Breast epithelium (tissue), 4 donors: ENCODE data around the gene LTBP2. TPM values are rescaled to one million over a fixed set of nuclear protein-coding genes. Genes with fewer than 3 reads are reported as not detected.

Experiments
- DNase-seq, 2 donors: peaks; one replicate each; pipeline ENCODE4 v3.0.0-alpha.2; 2019; ENCODE audit warnings: low spot score in 2 of 2
- H3K27ac ChIP-seq, 2 donors: fragments of 200-600 bp; sonication (generic) in 1 of 2; one replicate each; pipeline ENCODE4 v1.5.1; 2016 to 2019; ENCODE audit warnings: mild to moderate bottlenecking in 1 of 2
- H3K27me3 ChIP-seq, 2 donors: fragments of 200-600 bp; sonication (generic) in 1 of 2; one replicate each; pipeline versions ENCODE4 v1.5.1 to v1.6.0; 2017 to 2019; ENCODE audit warnings: control low read depth in 1 of 2, mild to moderate bottlenecking in 1 of 2
- H3K36me3 ChIP-seq: fragments of 200-600 bp; one replicate; pipeline ENCODE4 v1.5.1; 2019
- H3K4me1 ChIP-seq, 2 donors: fragments of 200-600 bp; sonication (generic); one replicate each; pipeline ENCODE4 v1.5.1; 2016 to 2019; ENCODE audit warnings: control low read depth in 1 of 2
- H3K4me3 ChIP-seq, 3 donors: fragments of 200-600 bp; sonication (generic); 1 replicate in 2 of 3; 2 replicates in 1 of 3; pipeline ENCODE4 v1.5.1; 2016 to 2019; ENCODE audit warnings: mild to moderate bottlenecking in 3 of 3, moderate library complexity in 2 of 3
- H3K9me3 ChIP-seq, 2 donors: fragments of 200-600 bp; sonication (generic) in 1 of 2; one replicate each; pipeline ENCODE4 v1.5.1; 2016 to 2019; ENCODE audit warnings: control low read depth in 1 of 2
- CTCF ChIP-seq, 3 donors: fragments of 450-650 bp; IDR thresholded peaks; one replicate each; pipeline ENCODE4 v1.5.1; 2016 to 2017; ENCODE audit warnings: antibody characterized with exemption in 3 of 3, mild to moderate bottlenecking in 3 of 3, moderate library complexity in 3 of 3
- POLR2A ChIP-seq: fragments of 450-650 bp; IDR thresholded peaks from one replicate; pipeline ENCODE4 v1.6.1; 2016; ENCODE audit warnings: antibody characterized with exemption, mild to moderate bottlenecking, moderate library complexity
- POLR2AphosphoS5 ChIP-seq, 3 donors: sonication (generic); formaldehyde crosslinking; IDR thresholded peaks; one replicate each; pipeline ENCODE4 v1.6.1; 2017; ENCODE audit warnings: antibody characterized with exemption in 3 of 3
- intact Hi-C: fragments of 100-400 bp; cut with DNase I; formaldehyde crosslinking; loops from one replicate; pipeline ENCODE4 v1.15.1; 2023; ENCODE audit warnings: low total_unique reads
- total RNA-seq, 3 donors: library from RNA; depleted of rRNA; stranded (reverse); fragments of >200 nt; gene quantifications; one replicate each; pipeline ENCODE4 v1.1.0, GENCODE V29; 2016

Gene LTBP2
- total RNA-seq, 3 donors from 2014 or later = 34.7 to 91.1 (median 79.0) TPM

GRCh38 chr14:74573421-74574089, 38.5 kb downstream of the LTBP2 start:
- Histone ChIP-seq H3K9me3 (no peaks in the 10 kb centered on the region), H3K4me1 (peaks cover 16 to 43% of the 10 kb centered on the region in 2 donors), H3K27ac (peak overlapping the region; percentile 93 to 98), H3K27me3 (no peaks in the 10 kb centered on the region), H3K4me3 (peak overlapping the region in 1 of 3 donors; percentile 59), H3K36me3 (no peaks in the 10 kb centered on the region)
- TF ChIP-seq POLR2AphosphoS5 (IDR thresholded peaks at IDR 0.05) = no peak
- peak in 1 of 3 donors; percentile 28 for TF ChIP-seq CTCF (IDR thresholded peaks at IDR 0.05)
- intact Hi-C loops = no loop called here
- DNase-seq = no peak

GRCh38 chr14:74572726-74573301, 39.2 kb downstream of the LTBP2 start:
- intact Hi-C loops = loop anchor here (1.0 kb wide), 1 partner anchor 32 kb away; no protein-coding TSS in a partner anchor
- peak overlapping the region in 2 of 3 donors; percentile 32 to 59 for H3K4me3 ChIP-seq
- no peaks in the 10 kb centered on the region for H3K27me3 ChIP-seq
- peaks cover 17 to 43% of the 10 kb centered on the region in 2 donors for H3K4me1 ChIP-seq
- peak in 1 of 2 donors; percentile 87 for DNase-seq
- no peaks in the 10 kb centered on the region for H3K9me3 ChIP-seq
- no peak for TF ChIP-seq CTCF (IDR thresholded peaks at IDR 0.05)
- peak in 2 of 3 donors; percentile 8 to 58 for TF ChIP-seq POLR2AphosphoS5 (IDR thresholded peaks at IDR 0.05)
- H3K36me3 ChIP-seq = no peaks in the 10 kb centered on the region
- H3K27ac ChIP-seq = peak overlapping the region; percentile 93 to 98

- Histone ChIP-seq H3K4me3 (peak overlapping the region in 2 of 3 donors; percentile 32 to 59), H3K9me3 (no peaks in the 10 kb centered on the region), H3K4me1 (peaks cover 18 to 43% of the 10 kb centered on the region in 2 donors), H3K36me3 (no peaks in the 10 kb centered on the region), H3K27me3 (no peaks in the 10 kb centered on the region), H3K27ac (peak overlapping the region; percentile 93 to 98)
- intact Hi-C loops = loop anchor here (1.0 kb wide), 1 partner anchor 33 kb away; no protein-coding TSS in a partner anchor
- TF ChIP-seq CTCF (IDR thresholded peaks at IDR 0.05) = no peak
- peak in 2 of 3 donors; percentile 73 to 79 for TF ChIP-seq POLR2AphosphoS5 (IDR thresholded peaks at IDR 0.05)
- TF ChIP-seq POLR2A = peak; percentile 23
- DNase-seq = peak in 1 of 2 donors; percentile 72
Measured at GRCh38 chr14:74571901-74572725, 39.9 kb downstream of the LTBP2 start.

GRCh38 chr14:74571441-74571841, 40.6 kb downstream of the LTBP2 start:
- H3K27me3 ChIP-seq = no peaks in the 10 kb centered on the region
- peaks cover 18 to 43% of the 10 kb centered on the region in 2 donors for H3K4me1 ChIP-seq
- intact Hi-C loops = no loop called here
- no peaks in the 10 kb centered on the region for H3K36me3 ChIP-seq
- H3K27ac ChIP-seq = peak overlapping the region; percentile 93 to 94
- peak overlapping the region in 2 of 3 donors; percentile 9 to 36 for H3K4me3 ChIP-seq
- TF ChIP-seq POLR2A (no peak), CTCF (IDR thresholded peaks at IDR 0.05) (no peak), POLR2AphosphoS5 (IDR thresholded peaks at IDR 0.05) (peak in 1 of 3 donors; percentile 29)
- DNase-seq = no peak
- H3K9me3 ChIP-seq = no peaks in the 10 kb centered on the region
